ENCODE data around the gene CEP104.

CEP104 gene

DNA sequence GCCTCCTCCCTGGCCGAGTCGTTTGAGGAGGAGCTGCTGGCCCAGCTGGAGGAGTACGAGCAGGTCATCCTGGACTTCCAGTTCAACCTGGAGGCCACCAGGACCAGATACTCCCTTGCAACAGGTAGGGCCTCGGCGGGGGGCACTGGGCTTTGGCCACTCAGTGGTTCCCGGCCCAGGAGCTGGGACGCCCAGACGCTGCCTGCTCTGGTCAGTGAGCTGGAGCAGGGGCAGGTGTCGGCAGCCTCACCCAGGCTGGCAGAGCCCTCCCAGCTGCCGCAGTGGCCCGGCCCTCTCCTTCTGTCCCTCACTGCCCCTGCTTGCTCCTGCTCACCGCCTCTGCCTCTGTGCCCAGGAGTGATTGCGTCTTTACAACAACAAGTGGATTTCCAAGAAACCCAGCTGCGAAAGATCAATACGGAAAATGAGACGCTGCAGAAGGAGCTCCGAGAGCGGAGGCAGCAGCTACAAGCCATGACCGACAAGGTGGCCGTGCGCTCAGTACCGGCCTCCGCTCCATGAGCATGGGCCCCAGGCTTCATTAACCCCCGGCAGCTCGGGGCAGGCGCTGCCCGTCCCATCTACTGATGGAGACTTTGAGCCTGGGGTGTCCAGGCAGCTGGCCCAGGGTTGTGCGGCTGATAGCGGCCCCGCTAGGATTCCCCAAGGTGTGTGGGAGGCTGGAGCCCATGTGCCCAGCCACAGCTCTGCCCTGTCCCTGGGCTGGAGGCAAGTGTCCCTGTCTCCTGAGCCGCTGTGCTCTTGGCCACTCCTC is 93.5 kb downstream of the CEP104 start:
- in situ Hi-C loops (cut with HindIII; ENCODE audit: low sequenced_read_pairs) = no loop called here
- TF ChIP-seq, protein P1, sequence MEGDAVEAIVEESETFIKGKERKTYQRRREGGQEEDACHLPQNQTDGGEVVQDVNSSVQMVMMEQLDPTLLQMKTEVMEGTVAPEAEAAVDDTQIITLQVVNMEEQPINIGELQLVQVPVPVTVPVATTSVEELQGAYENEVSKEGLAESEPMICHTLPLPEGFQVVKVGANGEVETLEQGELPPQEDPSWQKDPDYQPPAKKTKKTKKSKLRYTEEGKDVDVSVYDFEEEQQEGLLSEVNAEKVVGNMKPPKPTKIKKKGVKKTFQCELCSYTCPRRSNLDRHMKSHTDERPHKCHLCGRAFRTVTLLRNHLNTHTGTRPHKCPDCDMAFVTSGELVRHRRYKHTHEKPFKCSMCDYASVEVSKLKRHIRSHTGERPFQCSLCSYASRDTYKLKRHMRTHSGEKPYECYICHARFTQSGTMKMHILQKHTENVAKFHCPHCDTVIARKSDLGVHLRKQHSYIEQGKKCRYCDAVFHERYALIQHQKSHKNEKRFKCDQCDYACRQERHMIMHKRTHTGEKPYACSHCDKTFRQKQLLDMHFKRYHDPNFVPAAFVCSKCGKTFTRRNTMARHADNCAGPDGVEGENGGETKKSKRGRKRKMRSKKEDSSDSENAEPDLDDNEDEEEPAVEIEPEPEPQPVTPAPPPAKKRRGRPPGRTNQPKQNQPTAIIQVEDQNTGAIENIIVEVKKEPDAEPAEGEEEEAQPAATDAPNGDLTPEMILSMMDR (IDR thresholded peaks at IDR 0.05; ENCODE audit: low read depth, low read length, missing control alignments) = no peak
- H3K4me3 ChIP-seq (ENCODE audit: low read depth, low read length) = no peak overlapping the region
- no peak for DNase-seq (ENCODE audit: low read depth)

DNA sequence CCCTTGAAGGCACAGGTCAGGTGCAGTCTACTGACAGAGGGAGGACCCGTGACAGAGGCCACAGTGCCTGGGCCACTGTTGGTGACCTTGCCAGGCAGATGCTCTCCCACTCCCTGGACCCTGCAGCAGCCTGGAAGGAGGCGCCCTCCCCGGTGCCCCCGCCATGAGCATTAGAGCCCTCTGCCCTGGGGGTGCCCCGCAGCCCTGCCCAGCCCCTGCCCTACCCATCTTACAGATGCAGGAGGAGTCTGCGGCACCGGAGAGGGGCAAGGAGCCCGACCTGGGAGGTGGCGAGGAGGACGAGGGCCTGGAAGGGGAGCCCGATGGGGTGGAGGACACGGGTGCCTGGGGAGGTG is 94.2 kb downstream of the CEP104 start:
- no peak overlapping the region for H3K4me3 ChIP-seq (ENCODE audit: low read depth, low read length)
- DNase-seq (ENCODE audit: low read depth) = no peak
- in situ Hi-C loops (cut with HindIII; ENCODE audit: low sequenced_read_pairs) = no loop called here
- TF ChIP-seq, protein P1 (IDR thresholded peaks at IDR 0.05; ENCODE audit: low read depth, low read length, missing control alignments) = no peak

DNA sequence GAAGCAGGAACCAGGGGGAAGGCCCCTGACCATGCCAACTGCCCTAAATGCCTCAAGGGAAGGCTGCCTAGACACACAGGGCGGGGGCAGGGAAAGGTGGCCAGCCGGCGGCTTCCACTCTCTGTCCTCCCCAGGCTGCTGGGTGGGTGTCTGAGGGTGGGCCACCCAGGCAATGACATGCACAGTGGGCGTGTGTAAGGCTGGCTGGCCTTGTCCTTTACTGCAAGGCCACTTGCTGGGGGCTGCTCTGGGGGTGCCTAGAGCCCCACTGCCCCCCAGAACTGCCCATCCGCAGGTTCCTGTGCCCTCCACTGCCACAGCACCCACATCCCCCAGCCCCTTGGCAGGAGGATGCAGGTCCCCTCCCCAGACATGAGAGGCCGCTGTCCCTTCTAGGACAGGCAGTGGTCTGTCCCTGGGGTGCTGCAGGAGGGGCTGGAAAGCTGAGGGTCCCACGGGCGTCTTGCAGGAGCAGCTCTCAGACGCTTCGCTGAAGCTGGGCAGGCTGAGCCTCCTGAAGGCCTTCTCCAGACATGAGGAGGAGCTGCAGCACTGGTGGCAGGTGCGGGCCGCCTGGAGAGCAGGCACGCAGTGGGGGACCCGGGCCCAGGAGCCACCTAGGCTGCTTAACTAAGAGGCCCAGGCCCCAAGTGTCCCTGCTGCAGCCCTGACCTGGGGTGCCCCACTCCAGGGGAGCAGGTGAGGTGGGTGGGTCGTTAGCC is 94.7 kb downstream of the CEP104 start:
- TF ChIP-seq, protein P1 (IDR thresholded peaks at IDR 0.05; ENCODE audit: low read depth, low read length, missing control alignments) = no peak
- in situ Hi-C loops (cut with HindIII; ENCODE audit: low sequenced_read_pairs) = no loop called here
- DNase-seq (ENCODE audit: low read depth) = no peak
- no peak overlapping the region for H3K4me3 ChIP-seq (ENCODE audit: low read depth, low read length)

All from astrocyte of the cerebellum (primary cell).